ENCODE measurements around the gene SOX8. TPM values are rescaled to one million over a fixed set of nuclear protein-coding genes. Genes with fewer than 3 reads are reported as not detected.

SOX8 gene
- total RNA-seq, 1 donor from 2014 or later: 0.98 TPM

- H3K4me2 ChIP-seq (ENCODE audit: low read length): peak overlapping the region; percentile 79
- Mint-ChIP-seq H3K36me3 (ENCODE audit: low read depth, unreplicated experiment) (no peaks in the 10 kb centered on the region), H3K4me1 (ENCODE audit: low read depth, unreplicated experiment) (peaks cover 3% of the 10 kb centered on the region)
Measured at GRCh38 chr16:1018447-1019198, 37.1 kb downstream of the SOX8 start.

GRCh38 chr16:1019231-1020090 lies 37.9 kb downstream of the SOX8 start:
- no peak overlapping the region for H3K4me3 Mint-ChIP-seq (ENCODE audit: unreplicated experiment)
- H3K27me3 Mint-ChIP-seq (ENCODE audit: low read depth, unreplicated experiment): peaks cover 31% of the 10 kb centered on the region
- H3K9me3 Mint-ChIP-seq (ENCODE audit: unreplicated experiment): no peaks in the 10 kb centered on the region
- FAIRE-seq: no peak
- no peak overlapping the region for H3K4me3 ChIP-seq (ENCODE audit: insufficient read depth, low read depth, low read length)
- no peak for DNase-seq (ENCODE audit: low read depth)
- H3K79me2 ChIP-seq (ENCODE audit: insufficient read depth, low read length): no peaks in the 10 kb centered on the region
- TF ChIP-seq EZH2 (IDR thresholded peaks at IDR 0.05; ENCODE audit: insufficient read depth, low read length) (no peak), CTCF (IDR thresholded peaks at IDR 0.05; ENCODE audit: insufficient read depth, low read depth, low read length) (no peak)
- peak overlapping the region; percentile 30 for H3K9ac ChIP-seq (ENCODE audit: low read length)
- H3K27ac ChIP-seq (ENCODE audit: low read depth, low read length): no peak overlapping the region
- H3K4me1 ChIP-seq (ENCODE audit: insufficient read depth, low read length): peaks cover 15% of the 10 kb centered on the region
- H2AFZ ChIP-seq (ENCODE audit: low read depth, low read length): peak overlapping the region; percentile 41
- H3K36me3 ChIP-seq (ENCODE audit: insufficient read depth, low read length): no peaks in the 10 kb centered on the region
- peaks cover 20% of the 10 kb centered on the region for H3K27me3 ChIP-seq (ENCODE audit: insufficient read depth, low read length)
- H3K4me1 Mint-ChIP-seq (ENCODE audit: low read depth, unreplicated experiment): peaks cover 3% of the 10 kb centered on the region
- H3K4me2 ChIP-seq (ENCODE audit: low read length): peak overlapping the region; percentile 79
- no peak overlapping the region for H3K27ac Mint-ChIP-seq (ENCODE audit: unreplicated experiment)
- no peaks in the 10 kb centered on the region for H3K36me3 Mint-ChIP-seq (ENCODE audit: low read depth, unreplicated experiment)
- H4K20me1 ChIP-seq (ENCODE audit: insufficient read depth, low read length): no peaks in the 10 kb centered on the region
- no peaks in the 10 kb centered on the region for H3K9me3 ChIP-seq (ENCODE audit: insufficient read depth, low read depth, low read length)

More at GRCh38 chr16:1018447-1019198, 37.1 kb downstream of the SOX8 start:
- H3K9me3 Mint-ChIP-seq (ENCODE audit: unreplicated experiment): no peaks in the 10 kb centered on the region
- peak overlapping the region; percentile 41 for H2AFZ ChIP-seq (ENCODE audit: low read depth, low read length)
- H3K4me3 Mint-ChIP-seq (ENCODE audit: unreplicated experiment): no peak overlapping the region
- no peak for FAIRE-seq
- no peak overlapping the region for H3K4me3 ChIP-seq (ENCODE audit: insufficient read depth, low read depth, low read length)
- H3K4me1 ChIP-seq (ENCODE audit: insufficient read depth, low read length): peaks cover 15% of the 10 kb centered on the region
- no peaks in the 10 kb centered on the region for H3K9me3 ChIP-seq (ENCODE audit: insufficient read depth, low read depth, low read length)
- TF ChIP-seq CTCF (IDR thresholded peaks at IDR 0.05; ENCODE audit: insufficient read depth, low read depth, low read length) (no peak), EZH2 (IDR thresholded peaks at IDR 0.05; ENCODE audit: insufficient read depth, low read length) (no peak)
- H3K36me3 ChIP-seq (ENCODE audit: insufficient read depth, low read length): no peaks in the 10 kb centered on the region
- no peak overlapping the region for H3K27ac ChIP-seq (ENCODE audit: low read depth, low read length)
- H4K20me1 ChIP-seq (ENCODE audit: insufficient read depth, low read length): no peaks in the 10 kb centered on the region
- H3K27ac Mint-ChIP-seq (ENCODE audit: unreplicated experiment): no peak overlapping the region
- DNase-seq (ENCODE audit: low read depth): no peak
- no peaks in the 10 kb centered on the region for H3K79me2 ChIP-seq (ENCODE audit: insufficient read depth, low read length)
- H3K27me3 ChIP-seq (ENCODE audit: insufficient read depth, low read length): peaks cover 20% of the 10 kb centered on the region
- peaks cover 30% of the 10 kb centered on the region for H3K27me3 Mint-ChIP-seq (ENCODE audit: low read depth, unreplicated experiment)
- H3K9ac ChIP-seq (ENCODE audit: low read length): peak overlapping the region; percentile 30
